PC-3 (cell line): ENCODE measurements around the gene FOXM1. TPM values are rescaled to one million over a fixed set of nuclear protein-coding genes. Genes with fewer than 3 reads are reported as not detected.
"Not testable (repeated sequence)": the region's sequence is repeated elsewhere in the genome, so short reads cannot be mapped to it uniquely, and the experiment has no call there.

ENCODE experiments used
- ATAC-seq: fragments of 200-7000 bp; cut with Tn5 transposase; 2 replicates; pipeline ENCODE4 v1.9.1; 2020; ENCODE audit warnings: mild to moderate bottlenecking, moderate library complexity
- BruUV-seq: library from RNA; stranded (reverse); fragments of 400-500 nt; replicated peaks from 2 replicates; lab custom pipeline; 2021; lab: Mats Ljungman, UMichigan
- CTCF ChIA-PET: fragments of 300-600 bp; sonication (Branson Sonifier 250); formaldehyde crosslinking; loops from one replicate; lab custom pipeline; 2022; ENCODE audit warnings: antibody characterized with exemption; lab: Charles Lee
- POLR2A ChIA-PET: fragments of 300-600 bp; sonication (Branson Sonifier 250); formaldehyde crosslinking; loops from one replicate; lab custom pipeline; 2022; ENCODE audit warnings: antibody characterized with exemption; ENCODE audit not compliant: unreplicated experiment; lab: Charles Lee
- DNase-seq: peaks from one replicate; pipeline ENCODE4 v3.0.0-alpha.2; 2015
- H2AFZ ChIP-seq: fragments of 300-600 bp; sonication (generic); 2 replicates; pipeline ENCODE4 v1.6.0; 2016; ENCODE audit warnings: antibody characterized with exemption, low read length
- H3F3A ChIP-seq: fragments of 300-600 bp; sonication (generic); one replicate; pipeline ENCODE4 v1.6.0; 2017; ENCODE audit warnings: antibody characterized with exemption, low read length, control low read depth, mild to moderate bottlenecking; ENCODE audit not compliant: unreplicated experiment
- H3K27ac ChIP-seq: fragments of 300-600 bp; sonication (generic); 2 replicates; pipeline ENCODE4 v1.5.1; 2016; ENCODE audit warnings: mild to moderate bottlenecking, low read length
- H3K27me3 ChIP-seq: fragments of 300-600 bp; sonication (generic); 2 replicates; pipeline ENCODE4 v1.6.1; 2016; ENCODE audit warnings: low read length, mixed read lengths
- H3K36me3 ChIP-seq: fragments of 300-600 bp; sonication (generic); 2 replicates; pipeline ENCODE4 v1.6.1; 2016; ENCODE audit warnings: low read depth, mixed run types, low read length, mixed read lengths
- H3K4me1 ChIP-seq: fragments of 300-600 bp; sonication (generic); 2 replicates; pipeline ENCODE4 v1.5.1; 2016; ENCODE audit warnings: low read length; ENCODE audit not compliant: insufficient read depth
- H3K4me2 ChIP-seq: fragments of 300-600 bp; sonication (generic); 2 replicates; pipeline ENCODE4 v1.6.0; 2016; ENCODE audit warnings: low read length
- H3K4me3 ChIP-seq: fragments of 300-600 bp; sonication (generic); 2 replicates; pipeline ENCODE4 v1.5.1; 2016; ENCODE audit warnings: mild to moderate bottlenecking, low read length, mixed read lengths
- H3K79me2 ChIP-seq: fragments of 300-600 bp; sonication (generic); 2 replicates; pipeline ENCODE4 v1.6.1; 2017; ENCODE audit warnings: low read length, mixed read lengths
- H3K9ac ChIP-seq: fragments of 300-600 bp; sonication (generic); 2 replicates; pipeline ENCODE4 v1.6.0; 2016; ENCODE audit warnings: mild to moderate bottlenecking, low read length
- H3K9me2 ChIP-seq: fragments of 300-600 bp; sonication (generic); replicated peaks from 2 replicates; pipeline ENCODE4 v1.6.1; 2016; ENCODE audit warnings: mixed run types, low read length, mixed read lengths
- H3K9me3 ChIP-seq: fragments of 300-600 bp; sonication (generic); 2 replicates; pipeline ENCODE4 v1.6.1; 2016; ENCODE audit warnings: low read length, mixed read lengths
- H4K20me1 ChIP-seq: fragments of 300-600 bp; sonication (generic); 2 replicates; pipeline ENCODE4 v1.6.1; 2016; ENCODE audit warnings: low read length, mixed read lengths
- EZH2 ChIP-seq: fragments of 300-600 bp; sonication (generic); IDR thresholded peaks from one replicate; pipeline ENCODE4 v1.6.1; 2017; ENCODE audit warnings: antibody characterized with exemption, mild to moderate bottlenecking, low read length; ENCODE audit not compliant: unreplicated experiment
- EZH2phosphoT487 ChIP-seq: fragments of 300-600 bp; sonication (generic); IDR thresholded peaks from 2 replicates; pipeline ENCODE4 v1.6.1; 2018; ENCODE audit warnings: mild to moderate bottlenecking, antibody characterized with exemption, low read length, borderline replicate concordance
- intact Hi-C: fragments of 100-400 bp; cut with micrococcal nuclease; formaldehyde crosslinking; loops from 2 replicates; pipeline ENCODE4 v1.9.0; 2023
- total RNA-seq: library from RNA; depleted of rRNA; stranded (reverse); fragments of >200 nt; gene quantifications from 2 replicates; pipeline ENCODE4 v1.2.3, GENCODE V29; 2014
- TF ChIP-seq, protein P1 (sequence below): fragments of 300-600 bp; sonication (generic); conservative IDR thresholded peaks from 2 replicates; pipeline ENCODE4 v1.5.1; 2017; ENCODE audit warnings: antibody characterized with exemption, low read depth, mild to moderate bottlenecking, low read length

Gene FOXM1
- total RNA-seq, 1 experiment from 2014 or later, result 71.4 TPM

DNA sequence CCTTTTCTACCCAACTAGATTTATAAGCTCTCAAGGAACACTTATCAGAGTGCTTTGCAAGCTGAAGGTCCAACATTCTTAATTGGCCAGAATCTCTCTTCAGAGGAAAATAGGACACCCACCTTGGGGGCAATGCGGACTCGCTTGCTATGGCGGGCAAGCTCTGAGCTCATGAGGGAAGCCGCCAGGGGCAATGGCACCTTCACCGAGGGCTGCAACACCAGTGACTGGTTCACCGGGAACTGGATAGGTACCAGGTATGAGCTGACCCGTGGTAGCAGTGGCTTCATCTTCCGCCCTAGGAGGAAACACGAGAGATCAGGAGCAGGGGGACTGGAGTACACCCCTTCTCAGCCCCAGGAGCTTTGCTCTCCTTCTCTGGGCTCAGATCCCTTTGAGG is 12.8 kb downstream of the FOXM1 start:
- ATAC-seq (no peak), DNase-seq (no peak)
- Histone ChIP-seq H3K9ac (no peak overlapping the region), H3K4me2 (no peak overlapping the region), H3K4me1 (no peaks in the 10 kb centered on the region), H2AFZ (no peak overlapping the region), H3F3A (no peaks in the 10 kb centered on the region), H3K4me3 (no peak overlapping the region), H3K27ac (no peak overlapping the region), H4K20me1 (no peaks in the 10 kb centered on the region), H3K9me3 (no peaks in the 10 kb centered on the region), H3K9me2 (no peaks in the 10 kb centered on the region), H3K79me2 (no peaks in the 10 kb centered on the region), H3K27me3 (no peaks in the 10 kb centered on the region), H3K36me3 (peaks cover 49% of the 10 kb centered on the region)
- no TSS peak for BruUV-seq
- intact Hi-C loops, result no loop called here
- TF ChIP-seq, protein P1, sequence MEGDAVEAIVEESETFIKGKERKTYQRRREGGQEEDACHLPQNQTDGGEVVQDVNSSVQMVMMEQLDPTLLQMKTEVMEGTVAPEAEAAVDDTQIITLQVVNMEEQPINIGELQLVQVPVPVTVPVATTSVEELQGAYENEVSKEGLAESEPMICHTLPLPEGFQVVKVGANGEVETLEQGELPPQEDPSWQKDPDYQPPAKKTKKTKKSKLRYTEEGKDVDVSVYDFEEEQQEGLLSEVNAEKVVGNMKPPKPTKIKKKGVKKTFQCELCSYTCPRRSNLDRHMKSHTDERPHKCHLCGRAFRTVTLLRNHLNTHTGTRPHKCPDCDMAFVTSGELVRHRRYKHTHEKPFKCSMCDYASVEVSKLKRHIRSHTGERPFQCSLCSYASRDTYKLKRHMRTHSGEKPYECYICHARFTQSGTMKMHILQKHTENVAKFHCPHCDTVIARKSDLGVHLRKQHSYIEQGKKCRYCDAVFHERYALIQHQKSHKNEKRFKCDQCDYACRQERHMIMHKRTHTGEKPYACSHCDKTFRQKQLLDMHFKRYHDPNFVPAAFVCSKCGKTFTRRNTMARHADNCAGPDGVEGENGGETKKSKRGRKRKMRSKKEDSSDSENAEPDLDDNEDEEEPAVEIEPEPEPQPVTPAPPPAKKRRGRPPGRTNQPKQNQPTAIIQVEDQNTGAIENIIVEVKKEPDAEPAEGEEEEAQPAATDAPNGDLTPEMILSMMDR, result no peak
- TF ChIP-seq EZH2phosphoT487 (no peak), EZH2 (no peak)
- ChIA-PET POLR2A (no interaction called here), CTCF (no interaction called here)

- H4K20me1 ChIP-seq, ATAC-seq, H3K79me2 ChIP-seq, H3K27me3 ChIP-seq, POLR2A ChIA-PET, CTCF ChIA-PET, H3K27ac ChIP-seq, H3K9ac ChIP-seq, H2AFZ ChIP-seq, H3K9me3 ChIP-seq, DNase-seq, H3K9me2 ChIP-seq, H3K4me3 ChIP-seq, intact Hi-C loops, H3K4me2 ChIP-seq, BruUV-seq, H3K4me1 ChIP-seq, H3F3A ChIP-seq: not testable (repeated sequence)
- H3K36me3 ChIP-seq, result peaks cover 49% of the 10 kb centered on the region
Observed at GRCh38 chr12:2863402-2863801, 13.6 kb downstream of the FOXM1 start.

GRCh38 chr12:2862876-2863275 is 14.1 kb downstream of the FOXM1 start:
- no peaks in the 10 kb centered on the region for H3F3A ChIP-seq
- no peaks in the 10 kb centered on the region for H3K27me3 ChIP-seq
- intact Hi-C loops, result no loop called here
- CTCF ChIA-PET, result no interaction called here
- no TSS peak for BruUV-seq
- H2AFZ ChIP-seq, result no peak overlapping the region
- no peaks in the 10 kb centered on the region for H3K4me1 ChIP-seq
- no peaks in the 10 kb centered on the region for H3K9me3 ChIP-seq
- POLR2A ChIA-PET, result no interaction called here
- no peak overlapping the region for H3K9ac ChIP-seq
- DNase-seq (no peak), ATAC-seq (no peak)
- no peak overlapping the region for H3K27ac ChIP-seq
- H3K79me2 ChIP-seq, result no peaks in the 10 kb centered on the region
- TF ChIP-seq EZH2phosphoT487 (no peak), EZH2 (no peak)
- TF ChIP-seq, protein P1, result no peak
- H3K36me3 ChIP-seq, result peaks cover 45% of the 10 kb centered on the region
- no peak overlapping the region for H3K4me2 ChIP-seq
- no peaks in the 10 kb centered on the region for H4K20me1 ChIP-seq
- H3K9me2 ChIP-seq, result no peaks in the 10 kb centered on the region
- H3K4me3 ChIP-seq, result no peak overlapping the region
